GM18861 (cell line): ENCODE measurements around the gene FNBP1L.
A peak's percentile ranks its signal among the peaks of the same experiment; 100 is the strongest.

ENCODE experiments used
- ATAC-seq: cut with Tn5 transposase; IDR thresholded peaks from one replicate; pipeline ENCODE4 v1.9.1; 2021; ENCODE audit not compliant: unreplicated experiment

The FNBP1L gene

DNA sequence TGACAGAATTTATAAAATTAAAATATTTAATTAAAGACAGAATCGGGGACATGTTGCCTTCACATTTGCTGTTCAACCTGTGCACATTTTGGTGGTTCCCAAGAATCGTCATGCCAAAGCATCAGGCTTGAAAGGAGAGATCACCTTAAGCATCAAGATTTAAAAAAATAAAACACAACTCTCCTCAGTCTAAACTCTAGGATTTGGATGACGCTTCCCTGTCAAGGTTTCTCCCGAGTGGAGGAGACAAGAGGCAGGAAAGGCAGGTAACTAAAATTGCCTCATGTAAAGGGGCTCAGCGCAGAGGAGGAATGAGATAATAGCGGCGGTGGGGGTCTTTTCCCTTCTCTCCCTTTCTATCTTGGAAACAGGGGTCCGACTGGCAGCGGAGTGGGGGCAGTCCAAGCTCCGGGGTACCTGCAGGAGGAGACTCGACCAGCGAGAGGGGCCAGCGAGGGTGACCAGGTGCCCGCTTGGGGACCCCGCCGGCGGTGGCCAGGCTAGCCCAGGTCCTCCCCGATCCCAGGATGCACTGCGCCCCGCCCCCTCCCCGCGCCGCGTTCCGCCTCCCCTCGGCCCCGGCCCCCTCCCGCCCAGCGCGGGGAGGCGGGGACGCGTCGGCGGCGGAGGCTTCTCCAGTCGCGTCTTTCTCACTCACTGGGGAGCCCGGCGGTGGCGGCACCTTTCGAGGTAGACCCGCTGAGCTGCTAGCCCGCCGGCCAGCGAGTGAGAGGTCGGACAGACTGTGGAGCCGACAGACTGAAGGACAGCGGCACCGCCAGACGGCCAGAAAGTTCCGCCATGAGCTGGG is at the start of gene FNBP1L:
Gene FNBP1L (plus strand): TSS at position 638 of the 811 bp plus-strand sequence. CDS start 164 bp downstream, at position 802.
- no peak for ATAC-seq

DNA sequence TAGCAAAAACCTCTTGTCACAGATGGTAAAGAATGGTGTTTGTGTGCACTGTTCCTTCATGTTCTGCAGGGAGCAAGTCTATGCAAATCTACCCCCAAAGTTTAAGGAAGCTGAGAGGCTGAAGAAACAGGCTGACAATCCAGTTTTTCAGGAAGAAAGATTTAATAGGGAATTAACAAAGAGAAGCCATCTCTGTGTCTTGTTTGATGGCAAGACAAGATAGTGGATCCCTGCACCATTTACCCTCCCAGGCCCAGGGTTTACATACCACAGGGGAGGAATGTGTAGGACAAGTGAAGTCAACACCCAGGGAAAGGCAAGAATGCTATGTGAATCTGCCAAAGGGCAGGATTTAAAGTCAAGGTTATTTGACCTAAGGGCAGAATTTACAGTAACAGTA is 48.1 kb upstream of the FNBP1L start:
- ATAC-seq: no peak

DNA sequence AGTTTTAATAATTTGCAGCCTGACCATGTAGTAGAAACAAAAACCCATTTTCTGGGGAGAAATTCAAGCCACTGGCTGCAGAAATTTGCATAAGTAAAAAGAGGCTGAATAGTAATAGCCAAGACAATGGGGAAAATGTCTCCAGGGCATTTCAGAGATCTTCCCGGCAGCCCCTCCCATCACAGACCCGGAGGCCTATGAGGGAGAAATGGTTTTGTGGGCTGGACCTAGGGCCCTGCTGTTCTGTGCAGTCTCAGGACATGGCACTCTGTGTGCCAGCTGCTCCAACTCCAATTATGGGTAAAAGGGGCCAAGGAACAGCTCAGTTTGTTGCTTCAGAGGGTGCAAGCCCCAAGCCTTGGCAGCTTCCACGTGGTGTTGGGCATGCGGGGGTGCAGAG is 39.7 kb upstream of the FNBP1L start:
- no peak for ATAC-seq

DNA sequence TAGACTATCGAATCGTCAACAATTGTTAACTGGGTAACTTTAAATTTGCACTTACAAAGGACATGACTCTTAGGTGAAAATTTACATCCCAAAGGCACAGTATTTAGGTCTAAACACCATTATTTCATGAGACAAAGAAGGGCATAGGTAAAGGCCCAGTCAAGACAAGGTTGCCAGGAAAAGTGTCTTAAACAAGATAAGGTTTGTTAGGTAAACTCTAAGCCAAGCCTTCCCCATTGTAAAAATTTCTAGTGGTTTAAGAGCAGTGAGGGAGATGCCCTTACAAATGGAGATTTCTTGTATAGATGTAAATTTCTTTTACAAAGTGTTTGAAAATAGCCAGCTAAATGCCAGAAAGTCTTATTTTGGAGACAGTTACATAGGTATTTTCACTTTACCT is 36.9 kb upstream of the FNBP1L start:
- no peak for ATAC-seq

DNA sequence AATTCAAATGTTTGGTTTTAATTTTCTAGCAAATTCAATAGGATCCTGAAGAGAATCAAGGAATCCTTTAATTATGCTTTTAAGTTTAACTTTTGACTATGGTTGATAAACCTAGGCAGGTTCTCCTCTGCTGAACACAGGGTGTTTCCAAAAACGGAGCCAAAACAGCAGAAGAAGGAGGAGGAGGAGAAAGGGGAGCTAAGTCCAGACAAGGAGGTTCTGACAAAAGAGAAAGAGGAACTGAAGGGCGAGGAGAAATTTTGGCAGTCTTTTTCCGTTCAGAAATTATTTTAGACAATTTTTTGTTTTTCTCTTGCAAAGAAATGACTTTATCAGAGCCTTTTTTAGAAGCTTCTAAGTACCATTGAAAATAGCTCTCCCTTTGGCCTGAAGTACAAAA is 33.2 kb upstream of the FNBP1L start:
- ATAC-seq: no peak

DNA sequence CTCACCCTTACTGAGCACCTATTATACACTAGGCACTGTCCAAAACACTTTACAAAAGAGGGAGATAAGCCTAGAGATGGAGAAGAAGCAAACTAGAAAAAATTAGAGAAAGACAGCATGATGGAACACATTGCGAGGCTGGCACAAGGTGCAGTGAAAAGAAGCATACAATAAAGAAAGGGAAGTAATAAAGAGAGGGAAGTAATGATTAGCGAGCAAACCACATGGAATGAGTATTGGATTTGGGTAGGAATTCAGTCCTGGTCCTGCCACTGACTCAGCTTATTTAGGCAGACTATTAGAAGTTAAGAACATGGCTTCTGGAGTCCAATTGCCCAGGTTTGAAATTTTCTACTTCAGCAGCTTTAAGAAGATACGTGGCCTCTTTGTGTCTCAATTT is 32.6 kb upstream of the FNBP1L start:
- ATAC-seq: no peak

DNA sequence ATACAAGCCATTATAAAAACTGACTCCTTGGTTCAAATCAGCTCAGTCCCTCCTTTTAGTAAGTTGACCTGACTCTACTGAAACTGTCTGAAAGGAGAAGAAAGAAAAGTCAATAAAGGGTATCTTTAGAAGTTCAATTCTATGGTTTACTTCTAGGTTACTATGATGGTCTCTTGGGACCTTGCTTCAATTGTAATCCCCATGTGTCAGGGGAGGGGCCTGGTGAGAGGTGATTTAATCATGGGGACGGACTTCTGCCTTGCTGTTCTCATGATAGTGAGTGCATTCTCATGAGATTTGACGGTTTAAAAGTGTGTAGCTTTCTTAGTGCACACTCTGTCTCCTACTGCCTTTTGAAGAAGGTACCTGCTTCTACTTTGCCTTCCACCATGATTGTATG is 31.7 kb upstream of the FNBP1L start:
- no peak for ATAC-seq

DNA sequence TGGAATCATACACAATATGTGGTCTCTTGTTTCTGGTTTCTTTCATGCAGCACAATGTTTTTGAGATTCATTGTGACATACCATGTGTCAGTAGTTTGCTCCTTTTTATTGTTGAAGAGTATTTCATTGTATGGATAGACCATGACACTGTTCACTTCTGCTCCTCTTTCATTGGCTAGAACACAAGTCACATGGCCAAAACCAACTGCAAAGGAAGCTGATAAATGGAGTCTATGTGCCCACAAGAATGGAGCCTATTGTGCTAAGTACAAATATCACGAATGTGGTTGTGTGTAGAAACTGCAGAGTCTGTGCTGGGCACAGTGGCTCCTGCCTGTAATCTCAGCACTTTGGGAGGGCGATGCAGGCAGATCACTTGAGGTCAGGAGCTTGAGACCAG is 28.6 kb upstream of the FNBP1L start:
- ATAC-seq: no peak

DNA sequence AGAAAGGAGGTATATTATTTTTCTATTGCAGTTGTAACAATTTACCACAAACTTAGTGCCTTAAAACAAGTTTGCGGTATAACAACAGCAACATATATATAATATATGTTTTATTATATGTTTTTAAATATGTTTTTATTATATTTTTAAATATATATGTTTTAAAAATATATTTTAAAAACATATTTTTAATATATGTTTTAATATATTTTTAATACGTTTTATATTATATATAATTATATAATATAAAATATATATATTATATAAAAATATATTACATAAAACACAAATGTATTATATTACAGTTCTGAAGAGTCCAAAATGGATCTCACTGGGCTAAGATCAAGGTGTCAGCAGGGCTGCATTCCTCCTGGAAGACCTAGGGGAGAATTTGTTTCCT is 27.5 kb upstream of the FNBP1L start:
- no peak for ATAC-seq

DNA sequence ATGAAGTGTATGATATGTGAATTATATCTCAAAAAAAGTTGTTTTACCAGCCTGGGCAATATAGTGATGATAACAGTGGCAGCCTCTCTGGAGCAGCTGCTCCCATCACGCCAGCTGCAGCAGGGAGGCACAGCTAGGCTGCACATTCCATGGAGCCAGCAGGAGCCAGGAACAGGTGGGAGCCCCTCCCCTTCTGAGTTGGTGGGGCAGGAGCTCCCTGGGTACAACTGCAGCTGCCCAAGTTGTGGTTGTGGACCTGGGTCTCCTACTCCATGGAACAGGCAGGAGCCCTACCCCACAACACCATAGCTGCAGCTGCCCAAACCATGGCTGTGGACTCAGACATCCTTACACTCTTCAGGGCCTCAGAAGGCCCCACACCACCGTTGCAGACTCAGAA is 21.7 kb upstream of the FNBP1L start:
- no peak for ATAC-seq

DNA sequence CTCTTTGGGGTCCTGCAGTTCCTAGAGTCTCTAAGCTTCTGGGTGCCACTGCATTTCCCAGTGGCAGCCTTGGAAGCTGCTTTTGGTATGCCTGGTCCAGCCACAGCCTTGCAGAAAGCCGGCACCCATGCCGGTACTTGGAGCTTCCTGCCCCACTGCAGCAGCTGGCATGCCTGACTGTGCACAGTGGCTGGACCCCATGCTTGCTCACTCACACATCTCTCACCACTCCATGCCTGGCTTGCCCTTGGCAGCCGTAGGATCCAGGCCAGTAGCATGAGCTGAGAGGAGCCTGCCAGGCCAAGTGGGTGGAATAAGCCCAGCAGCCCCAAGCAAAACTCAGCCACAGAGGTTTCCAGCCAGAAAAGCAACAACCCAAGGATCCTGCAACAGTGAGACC is 20.3 kb upstream of the FNBP1L start:
- ATAC-seq: no peak

DNA sequence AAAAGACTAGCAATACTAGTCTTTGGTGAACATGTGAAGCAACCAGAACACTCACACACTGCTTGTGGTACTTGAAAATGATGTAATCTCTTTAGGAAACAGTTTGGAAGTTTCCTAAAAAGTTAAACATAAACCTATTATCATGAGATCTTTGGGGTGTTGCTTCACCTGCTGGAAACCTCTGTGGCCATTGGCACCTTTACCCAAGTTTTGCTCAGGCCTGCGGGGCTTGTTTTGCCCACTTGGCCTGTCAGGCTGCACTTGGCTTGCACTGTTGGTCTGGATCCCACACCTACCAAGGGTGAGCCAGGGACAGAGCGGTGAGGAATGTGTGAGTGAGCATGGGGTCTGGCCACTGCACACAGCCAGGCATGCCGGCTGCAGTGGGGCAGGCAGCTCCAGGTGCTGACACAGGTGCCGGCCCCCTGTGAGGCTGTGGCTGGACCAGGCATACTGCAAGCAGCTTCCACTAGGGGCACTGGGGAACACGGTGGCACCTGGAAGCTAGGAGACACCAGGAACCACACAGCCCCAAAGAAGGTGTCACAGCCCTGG is 14.4 kb upstream of the FNBP1L start:
- no peak for ATAC-seq

DNA sequence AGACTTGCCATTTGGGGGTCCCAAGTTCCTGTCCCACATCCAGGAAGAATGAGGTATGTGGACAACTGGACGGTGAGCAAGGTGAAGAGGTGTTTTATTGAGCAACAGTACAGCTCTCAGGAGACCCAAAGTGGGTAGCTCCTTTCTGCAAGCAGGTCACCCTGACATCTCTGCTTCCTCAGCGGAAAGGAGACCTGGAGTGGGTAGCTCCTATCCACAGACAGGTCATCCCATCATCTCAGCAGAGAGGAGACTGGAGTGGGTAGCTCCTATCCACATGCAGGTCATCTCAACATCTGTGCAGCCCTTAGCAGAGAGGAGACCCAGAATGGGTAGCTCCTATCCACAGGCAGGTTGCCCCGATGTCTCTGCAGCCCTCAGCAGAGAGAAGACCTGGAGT is 13.8 kb upstream of the FNBP1L start:
- ATAC-seq: no peak

DNA sequence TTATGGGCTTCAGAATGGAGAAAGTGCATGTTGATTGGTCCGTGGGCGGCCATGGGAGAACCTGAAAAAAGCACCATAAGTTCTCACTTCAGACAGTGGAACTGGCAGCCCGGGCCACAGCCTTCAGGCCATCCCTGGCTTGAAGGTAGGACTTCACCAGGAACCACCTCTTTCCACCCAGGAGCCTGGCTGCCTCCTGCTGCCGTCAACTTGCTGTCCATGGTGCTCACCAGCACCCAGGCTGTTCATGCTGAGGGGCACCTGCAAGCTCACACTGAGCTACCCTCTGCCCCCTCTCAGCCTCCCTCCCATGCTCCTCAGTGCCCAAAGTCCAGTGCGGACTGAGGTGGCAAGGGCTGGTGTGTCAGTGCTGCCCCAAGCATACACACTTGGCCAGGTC is 12.9 kb upstream of the FNBP1L start:
- no peak for ATAC-seq

DNA sequence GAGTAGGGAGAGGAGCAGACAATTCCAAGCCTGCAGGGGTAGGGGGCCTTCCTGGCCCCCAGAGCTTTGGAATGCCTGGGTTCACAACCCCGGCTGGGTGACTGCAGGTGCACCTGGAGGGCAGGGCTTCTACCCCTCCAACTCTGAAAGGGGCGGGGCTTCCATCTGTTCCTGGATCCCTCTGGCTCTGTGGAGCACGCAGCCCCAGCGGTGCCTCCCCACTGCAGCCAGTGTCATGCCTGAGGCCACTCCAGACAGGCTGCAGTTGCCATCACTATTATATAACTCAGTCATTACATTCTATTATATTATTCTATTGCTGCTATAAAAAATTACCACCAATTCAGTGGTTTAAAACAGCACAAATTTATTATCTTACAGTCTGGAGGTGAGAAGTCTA is 12.5 kb upstream of the FNBP1L start:
- ATAC-seq: no peak

DNA sequence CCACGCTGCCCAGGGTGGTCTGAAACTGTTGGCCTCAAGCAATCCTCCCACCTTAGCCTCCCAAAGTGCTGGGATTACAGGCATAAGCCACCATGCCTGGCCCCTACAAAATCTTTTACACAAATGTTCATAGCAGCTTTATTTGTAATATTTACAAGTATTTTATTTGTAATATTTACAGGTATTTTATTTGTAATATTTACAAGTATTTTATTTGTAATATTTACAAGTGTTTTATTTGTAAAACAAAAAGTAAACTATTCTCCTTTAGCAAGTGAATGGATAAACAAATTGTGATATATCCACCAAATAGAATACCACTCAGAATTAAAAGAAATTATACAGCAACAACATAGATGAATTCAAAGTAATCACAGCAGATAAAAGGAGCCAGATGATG is 11.4 kb upstream of the FNBP1L start:
- ATAC-seq: no peak

DNA sequence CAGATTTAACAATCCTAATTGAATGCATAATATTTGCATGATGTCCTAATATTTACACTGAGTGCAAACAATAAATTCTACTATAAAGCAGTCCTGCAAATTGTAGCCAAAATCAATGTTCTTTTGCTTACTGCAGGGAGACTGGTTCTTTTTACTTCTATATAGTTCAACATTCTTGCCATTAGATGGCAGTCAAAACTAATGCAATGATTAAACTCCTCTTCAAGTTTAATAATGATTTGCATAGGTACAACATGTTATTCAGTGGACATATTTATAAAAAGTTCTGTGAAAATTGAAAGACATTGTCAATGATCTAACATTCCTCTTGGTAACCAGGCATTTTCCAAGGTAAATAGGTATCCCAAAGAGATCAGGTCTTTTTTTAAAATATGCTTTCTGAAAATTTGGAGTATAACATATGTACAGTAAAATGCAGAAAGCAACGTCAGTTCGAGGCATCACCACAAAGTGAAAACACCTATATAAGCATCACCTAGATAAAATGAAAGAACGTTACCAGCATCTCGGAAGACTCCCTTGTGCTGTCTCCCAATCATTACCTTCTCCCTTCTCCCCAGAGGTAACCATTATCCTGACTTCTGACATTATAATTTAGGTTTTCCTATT is 9.8 kb upstream of the FNBP1L start:
- peak; percentile 62 for ATAC-seq

DNA sequence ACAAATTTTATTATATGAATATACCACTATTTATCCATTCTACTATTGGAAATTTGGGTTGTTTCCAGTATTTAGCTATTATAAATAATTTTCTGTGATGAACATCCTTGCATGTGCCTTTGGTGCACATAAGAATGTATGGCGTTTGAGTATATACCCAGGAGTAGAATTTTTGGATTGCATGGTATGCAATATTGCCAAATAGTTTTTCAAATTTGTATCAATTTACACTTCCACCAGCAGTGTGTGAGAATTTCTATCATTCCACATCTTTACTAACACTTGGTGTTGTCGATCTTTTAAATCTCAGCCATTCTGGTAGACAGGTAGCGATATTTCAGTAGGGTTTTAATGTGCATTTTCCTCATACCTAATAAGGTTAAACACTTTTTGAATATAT is 9.2 kb upstream of the FNBP1L start:
- ATAC-seq: no peak

DNA sequence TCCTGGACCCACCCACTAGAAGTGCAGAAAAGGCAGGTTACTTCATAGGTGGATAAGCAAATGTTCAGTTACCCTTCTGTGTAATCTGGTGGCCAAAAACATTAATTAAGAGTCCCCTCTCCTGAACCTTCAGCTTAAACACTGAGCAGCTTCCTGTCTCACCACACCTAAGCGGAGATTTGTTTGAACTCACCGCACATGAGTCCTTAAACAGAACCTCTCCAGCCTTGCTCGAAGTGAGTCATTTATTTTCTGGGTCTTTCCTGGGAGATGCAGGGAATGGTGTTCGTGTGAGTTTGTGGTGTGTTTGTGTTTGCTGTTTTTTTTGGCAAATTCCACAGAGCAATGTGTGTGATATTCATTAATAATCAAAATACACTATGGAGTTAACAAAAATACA is 7.6 kb upstream of the FNBP1L start:
- no peak for ATAC-seq

DNA sequence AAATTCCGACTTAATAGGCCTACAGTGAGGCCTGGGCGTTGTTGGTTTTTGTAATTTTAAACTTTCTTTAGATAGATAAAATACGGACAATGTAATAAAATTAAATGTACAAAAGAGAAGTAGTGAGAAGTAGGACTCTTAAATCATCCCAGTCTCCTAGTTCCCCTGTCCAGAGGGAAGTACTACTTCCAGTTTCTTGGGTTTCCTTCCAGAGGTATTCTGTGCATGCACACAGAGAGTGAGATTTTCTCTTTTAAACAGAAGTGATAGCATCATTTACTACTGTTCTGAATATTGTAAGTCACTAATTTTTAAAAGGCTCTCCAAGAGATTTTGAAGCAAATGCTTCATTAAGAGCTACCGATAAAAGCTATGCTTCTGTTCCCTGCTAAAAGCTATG is 7.2 kb upstream of the FNBP1L start:
- ATAC-seq: no peak

DNA sequence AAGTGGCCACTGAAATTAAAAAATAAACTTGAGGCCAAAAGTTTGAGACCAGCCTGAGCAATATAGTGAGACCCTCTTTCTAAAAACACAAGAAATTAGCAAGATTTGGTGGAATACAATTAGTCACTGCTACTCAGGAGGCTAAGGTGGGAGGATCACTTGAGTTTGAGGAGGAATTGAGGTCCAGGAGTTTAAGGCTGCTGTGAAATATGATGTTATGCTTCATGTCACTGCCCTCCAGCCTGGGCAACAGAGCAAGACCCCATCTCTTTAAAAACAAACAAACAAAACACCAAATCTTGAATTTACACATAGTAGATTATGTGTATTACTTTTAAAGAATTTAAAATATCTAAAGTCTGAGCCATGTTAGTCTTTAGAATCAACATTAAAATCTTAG is 6.3 kb upstream of the FNBP1L start:
- ATAC-seq: no peak

DNA sequence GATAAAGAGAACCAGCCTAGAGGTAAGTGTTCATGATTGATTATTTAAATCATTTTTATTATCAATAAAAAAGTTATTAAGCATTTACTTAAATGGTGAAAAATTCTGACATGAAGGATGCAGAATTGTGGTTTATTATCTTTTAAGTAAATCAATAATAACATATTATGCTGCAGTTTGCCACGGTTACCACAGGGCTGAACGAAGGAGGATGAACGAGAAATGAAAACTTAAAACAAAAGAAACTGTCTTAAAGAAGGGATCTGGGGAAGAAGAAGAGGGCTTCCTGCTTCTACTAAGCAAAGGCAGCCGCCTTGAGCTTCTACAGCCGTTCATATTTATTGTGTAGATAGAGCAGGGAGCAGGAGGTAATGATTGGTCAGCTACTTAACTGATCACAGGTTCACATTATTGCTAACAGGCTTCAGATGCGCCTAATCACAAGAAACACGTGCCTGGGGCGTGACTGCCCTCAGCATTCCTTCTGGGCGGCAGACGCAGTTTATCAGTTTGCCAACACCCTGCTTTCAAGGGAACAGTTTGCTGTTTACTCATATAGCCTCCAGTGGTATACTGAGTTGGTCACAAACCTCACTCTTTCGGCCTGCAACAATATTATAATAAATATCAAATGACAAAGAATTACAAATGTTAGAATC is 5.8 kb upstream of the FNBP1L start:
- no peak for ATAC-seq
